NCI-H748 (cell line): ENCODE results near the gene ICAM2.
"Not testable (repeated sequence)": the region's sequence is repeated elsewhere in the genome, so short reads cannot be mapped to it uniquely, and the experiment has no call there.

Experiments used
- DNase-seq: peaks from one replicate; lab custom pipeline; 2025; ENCODE audit not compliant: unreplicated experiment; lab: John Stamatoyannopoulos, UW

ICAM2 gene

GRCh38 chr17:63998050-63998720 is 22.2 kb downstream of the ICAM2 start, which contains the start of gene PRR29:
Gene PRR29 (plus strand): TSS chr17:63998351. CDS start chr17:63998365, 14 bp downstream.
- peak; percentile 91 for DNase-seq

GRCh38 chr17:63997341-63998048 is 22.9 kb downstream of the ICAM2 start:
- DNase-seq, result no peak

- no peak for DNase-seq
Measured at GRCh38 chr17:63996430-63997182, 23.8 kb downstream of the ICAM2 start.

- no peak for DNase-seq
Measured at GRCh38 chr17:63995626-63996025, 24.8 kb downstream of the ICAM2 start.

GRCh38 chr17:63993368-63993985 is 27.0 kb downstream of the ICAM2 start:
- DNase-seq, result no peak

- DNase-seq, result no peak
Measured at GRCh38 chr17:63991611-63992010, 28.8 kb downstream of the ICAM2 start.

GRCh38 chr17:63989622-63990345 is 30.6 kb downstream of the ICAM2 start:
- DNase-seq, result no peak

- DNase-seq, result no peak
Measured at GRCh38 chr17:63988741-63989621, 31.5 kb downstream of the ICAM2 start.

GRCh38 chr17:63988127-63988478 is 32.3 kb downstream of the ICAM2 start:
- DNase-seq, result no peak

GRCh38 chr17:63987221-63988126 is 33.0 kb downstream of the ICAM2 start:
- no peak for DNase-seq

GRCh38 chr17:63986821-63987220 is 33.6 kb downstream of the ICAM2 start:
- DNase-seq, result no peak

- DNase-seq, result no peak
Measured at GRCh38 chr17:63985387-63986140, 34.9 kb downstream of the ICAM2 start.

- no peak for DNase-seq
Measured at GRCh38 chr17:63984651-63985386, 35.6 kb downstream of the ICAM2 start.

GRCh38 chr17:63984236-63984635 is 36.2 kb downstream of the ICAM2 start:
- no peak for DNase-seq

GRCh38 chr17:63983320-63983719 is 37.1 kb downstream of the ICAM2 start:
- no peak for DNase-seq

- DNase-seq, result not testable (repeated sequence)
Measured at GRCh38 chr17:63982641-63983040, 37.8 kb downstream of the ICAM2 start.
